ENCODE data around the gene TBC1D23.

- no peak for TF ChIP-seq CTCF (IDR thresholded peaks at IDR 0.05 in 8 of 11, conservative IDR thresholded peaks at IDR 0.05 in 3 of 11)
- no peak for TF ChIP-seq POLR2A (IDR thresholded peaks at IDR 0.05)
- no peak for TF ChIP-seq POLR2AphosphoS5 (IDR thresholded peaks at IDR 0.05)
Observed at GRCh38 chr3:100269410-100270214, 8.8 kb downstream of the TBC1D23 start.
